Adrenal gland (tissue), 5 donors: ENCODE results near the gene SF3B1.

Experiments used
- POLR2A ChIP-seq, 2 donors: fragments of 450-650 bp; IDR thresholded peaks; one replicate each; pipeline ENCODE4 v1.6.1; 2017; ENCODE audit warnings: antibody characterized with exemption in 2 of 2, mild to moderate bottlenecking in 2 of 2, moderate library complexity in 1 of 2
- TF ChIP-seq, protein P1 (sequence below), 6 experiments: fragments of 450-650 bp in 4 of 6; fragments of 200-600 bp in 2 of 6; sonication (generic) in 1 of 6; IDR thresholded peaks; 1 replicate in 5 of 6; 2 replicates in 1 of 6; pipeline versions ENCODE4 v1.5.1 to v1.8.0; 2016 to 2021; ENCODE audit warnings: antibody characterized with exemption in 6 of 6, mild to moderate bottlenecking in 2 of 6, moderate library complexity in 1 of 6
- donor health status: DM: no; HTN: no; CAD: no.

GRCh38 chr2:197433780-197434438 is 919 bp downstream of the SF3B1 start:
- TF ChIP-seq POLR2A (IDR thresholded peaks at IDR 0.05) = peak in 1 of 2 donors; percentile 27
- TF ChIP-seq, protein P1, sequence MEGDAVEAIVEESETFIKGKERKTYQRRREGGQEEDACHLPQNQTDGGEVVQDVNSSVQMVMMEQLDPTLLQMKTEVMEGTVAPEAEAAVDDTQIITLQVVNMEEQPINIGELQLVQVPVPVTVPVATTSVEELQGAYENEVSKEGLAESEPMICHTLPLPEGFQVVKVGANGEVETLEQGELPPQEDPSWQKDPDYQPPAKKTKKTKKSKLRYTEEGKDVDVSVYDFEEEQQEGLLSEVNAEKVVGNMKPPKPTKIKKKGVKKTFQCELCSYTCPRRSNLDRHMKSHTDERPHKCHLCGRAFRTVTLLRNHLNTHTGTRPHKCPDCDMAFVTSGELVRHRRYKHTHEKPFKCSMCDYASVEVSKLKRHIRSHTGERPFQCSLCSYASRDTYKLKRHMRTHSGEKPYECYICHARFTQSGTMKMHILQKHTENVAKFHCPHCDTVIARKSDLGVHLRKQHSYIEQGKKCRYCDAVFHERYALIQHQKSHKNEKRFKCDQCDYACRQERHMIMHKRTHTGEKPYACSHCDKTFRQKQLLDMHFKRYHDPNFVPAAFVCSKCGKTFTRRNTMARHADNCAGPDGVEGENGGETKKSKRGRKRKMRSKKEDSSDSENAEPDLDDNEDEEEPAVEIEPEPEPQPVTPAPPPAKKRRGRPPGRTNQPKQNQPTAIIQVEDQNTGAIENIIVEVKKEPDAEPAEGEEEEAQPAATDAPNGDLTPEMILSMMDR (IDR thresholded peaks at IDR 0.05) = no peak
